H54 (cell line): Measurements from ENCODE around the gene SMIM11.
A peak's percentile ranks its signal among the peaks of the same experiment; 100 is the strongest.

Source experiments
- DNase-seq: peaks from one replicate; pipeline ENCODE4 v3.0.0; 2011; ENCODE audit warnings: low spot score, mixed read lengths; ENCODE audit not compliant: insufficient read length
- FAIRE-seq: peaks from 3 replicates; lab custom pipeline; 2011; peaks lifted over from hg19 to GRCh38; lab: Jason Lieb, UNC
- POLR2A ChIP-seq: IDR thresholded peaks from 2 replicates; pipeline ENCODE4 v1.6.1; 2011; ENCODE audit warnings: low read depth, mild to moderate bottlenecking, low read length

SMIM11 gene

DNA sequence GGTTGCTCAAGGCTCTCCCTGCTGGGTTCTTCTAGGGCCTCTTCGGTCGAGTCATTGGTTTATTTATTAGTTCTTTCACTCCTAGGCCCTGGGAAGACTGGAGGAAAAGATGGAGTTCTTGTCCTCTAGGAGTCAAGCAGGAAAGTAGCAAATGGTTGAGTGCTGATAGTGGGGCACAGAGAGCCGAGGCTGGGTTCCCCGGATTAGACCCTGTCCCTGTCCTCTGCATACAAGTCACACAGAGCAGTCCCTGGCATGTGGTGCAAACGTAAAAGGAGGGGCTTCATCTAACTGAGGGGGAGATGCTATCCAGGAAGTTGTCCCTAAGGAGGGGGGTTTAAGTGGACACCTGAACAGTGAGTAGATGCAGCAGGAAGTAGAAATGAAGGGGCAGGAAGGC, 30.7 kb upstream of the SMIM11 start:
- DNase-seq (no peak), FAIRE-seq (no peak)
- TF ChIP-seq POLR2A: no peak

DNA sequence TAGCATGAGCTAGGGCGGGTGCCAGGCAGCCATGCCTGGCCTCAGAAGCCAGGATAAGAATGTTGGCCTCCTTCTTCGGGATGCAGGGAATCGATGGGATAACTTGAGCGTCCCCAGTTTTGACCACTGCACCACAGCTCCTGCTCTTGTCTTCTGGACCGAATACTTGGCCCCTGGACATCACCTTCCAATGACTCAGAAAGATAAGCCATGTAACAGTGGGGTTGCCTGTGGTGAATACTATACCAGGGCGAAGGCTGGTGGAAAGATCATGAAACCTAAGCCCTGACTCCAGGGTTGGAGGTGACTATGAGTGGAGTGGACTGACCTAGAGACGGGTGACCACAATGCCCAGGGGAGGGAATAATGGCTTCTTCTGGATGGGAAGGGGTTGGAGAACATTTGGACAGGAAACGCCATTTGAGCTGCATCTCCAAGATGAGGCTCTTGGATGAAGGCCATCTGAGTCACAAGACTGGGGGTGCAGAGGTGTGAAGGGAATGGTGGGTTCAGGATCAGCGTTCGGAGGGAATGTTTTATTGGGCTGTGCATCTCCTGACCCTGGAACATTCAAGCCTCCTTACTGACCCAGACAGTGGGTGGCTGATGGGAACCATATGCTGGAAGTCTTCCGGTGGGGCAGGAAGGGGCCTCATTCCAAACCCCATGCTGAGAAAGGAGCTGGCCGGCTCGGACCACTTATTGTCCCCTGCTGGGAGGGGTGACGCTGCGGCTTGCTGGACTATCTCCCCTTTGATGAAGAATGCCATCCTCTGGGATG, 30.0 kb upstream of the SMIM11 start:
- TF ChIP-seq POLR2A: no peak
- FAIRE-seq (no peak), DNase-seq (no peak)

DNA sequence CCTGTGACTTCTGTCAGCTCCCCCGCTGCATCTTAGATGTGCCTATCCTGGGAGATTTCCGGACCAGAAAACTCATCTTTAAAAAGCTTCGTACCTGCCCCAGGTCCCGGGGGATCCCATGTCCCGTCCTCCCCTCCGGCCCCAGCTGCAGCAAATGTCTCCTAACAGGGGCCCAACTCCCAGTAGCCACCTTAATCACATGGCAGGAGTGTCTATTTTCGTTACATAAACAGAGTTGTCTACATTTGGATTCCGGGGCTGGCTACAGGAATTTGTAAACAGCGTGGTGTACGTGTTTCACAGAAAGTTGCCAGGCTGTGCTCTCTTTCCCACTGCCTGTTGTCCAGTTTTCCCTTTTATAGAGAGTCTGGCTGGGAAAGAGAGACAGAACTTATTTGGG, 29.4 kb upstream of the SMIM11 start:
- no peak for TF ChIP-seq POLR2A
- FAIRE-seq: no peak
- no peak for DNase-seq

DNA sequence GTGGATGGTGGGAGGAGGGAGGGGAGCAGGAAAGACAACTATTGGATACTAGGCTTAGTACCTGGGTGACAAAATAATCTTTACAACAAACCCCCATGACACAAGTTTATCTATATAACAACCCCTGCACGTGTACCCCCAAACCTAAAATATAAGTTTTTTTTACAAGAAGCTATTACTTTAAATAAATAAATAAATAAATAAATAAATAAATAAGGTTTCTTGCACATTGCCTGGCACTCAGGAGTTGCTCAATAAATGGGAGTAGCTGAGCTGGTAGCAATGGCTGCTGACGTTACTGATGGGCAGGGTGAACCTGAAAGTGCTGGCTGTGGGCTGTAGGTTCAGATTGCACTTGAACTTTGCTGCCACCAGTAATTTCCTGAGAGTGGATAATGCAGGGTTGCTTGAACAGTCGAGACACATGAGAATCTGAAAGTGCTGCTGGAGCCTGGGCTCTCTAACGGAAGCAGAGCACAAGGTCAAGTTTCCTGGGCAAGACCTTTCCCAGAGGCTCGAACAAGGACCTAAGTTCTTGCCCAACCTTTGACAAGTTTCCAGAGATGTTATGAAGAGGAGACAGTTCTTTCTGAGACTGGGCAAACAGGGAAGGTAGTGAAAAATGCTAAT, 26.3 kb upstream of the SMIM11 start:
- FAIRE-seq: no peak

DNA sequence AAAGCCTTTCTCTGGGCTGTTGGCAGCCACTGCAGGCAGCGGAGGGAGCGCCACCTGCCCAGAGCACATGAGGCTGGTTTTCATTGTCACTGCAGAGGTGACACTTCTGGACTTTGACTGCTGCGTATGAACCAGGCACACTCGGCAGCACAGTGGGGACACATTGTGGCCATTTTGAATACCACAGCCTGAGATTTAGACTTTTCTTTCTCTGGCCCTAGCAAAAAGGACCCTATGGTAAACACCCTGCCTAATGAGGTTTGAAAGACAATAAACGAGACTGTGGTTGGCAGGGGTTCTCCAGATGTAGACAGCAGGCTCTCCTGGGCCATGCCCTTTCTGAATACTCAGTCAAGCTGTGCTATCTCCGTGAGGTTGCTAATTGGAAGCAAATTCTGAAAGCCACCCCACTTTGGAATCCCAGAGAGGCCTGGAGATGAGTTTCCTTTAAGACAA, 23.5 kb upstream of the SMIM11 start:
- DNase-seq (peak; percentile 20), FAIRE-seq (no peak)
- no peak for TF ChIP-seq POLR2A

More for the DNA sequence above, 26.3 kb upstream of the SMIM11 start:
- DNase-seq: no peak
- TF ChIP-seq POLR2A: no peak

DNA sequence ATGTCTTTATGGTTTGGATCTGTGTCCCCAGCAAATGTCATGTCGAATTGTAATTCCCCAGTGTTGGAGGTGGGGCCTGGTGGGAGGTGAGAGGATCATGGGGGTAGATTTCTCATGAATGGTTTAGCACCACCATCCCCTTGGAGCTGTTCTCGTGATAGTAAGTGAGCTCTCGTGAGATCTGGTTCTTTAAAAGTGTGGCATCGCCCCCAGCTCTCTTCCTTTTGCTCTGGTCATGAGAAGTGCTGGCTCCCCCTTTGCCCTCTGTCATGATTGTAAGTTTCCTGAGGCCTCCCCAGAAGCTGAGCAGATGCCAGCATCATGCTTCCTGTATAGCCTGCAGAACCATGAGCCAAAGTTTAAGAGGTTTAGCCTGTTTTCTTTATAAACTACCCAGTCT, 22.8 kb upstream of the SMIM11 start:
- FAIRE-seq: no peak
- DNase-seq: no peak
- no peak for TF ChIP-seq POLR2A

DNA sequence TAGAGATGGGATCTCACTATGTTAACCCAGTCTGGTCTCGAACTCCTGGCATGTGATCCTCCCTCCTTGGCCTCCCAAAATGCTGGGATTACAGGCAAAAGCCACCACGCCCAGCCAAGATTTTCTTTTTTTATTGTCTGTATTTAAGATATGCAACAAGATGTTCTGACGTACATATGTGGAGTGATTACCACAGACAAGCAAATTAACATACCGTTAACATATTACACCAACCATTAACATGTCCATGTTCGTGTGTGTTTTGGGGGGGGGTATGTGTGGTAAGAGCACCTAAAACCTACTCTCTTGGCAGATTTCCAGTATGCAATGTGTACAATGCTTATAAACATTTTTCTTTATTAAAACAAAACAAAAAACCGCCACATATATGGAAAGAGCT, 22.1 kb upstream of the SMIM11 start:
- no peak for TF ChIP-seq POLR2A
- FAIRE-seq: no peak
- no peak for DNase-seq

DNA sequence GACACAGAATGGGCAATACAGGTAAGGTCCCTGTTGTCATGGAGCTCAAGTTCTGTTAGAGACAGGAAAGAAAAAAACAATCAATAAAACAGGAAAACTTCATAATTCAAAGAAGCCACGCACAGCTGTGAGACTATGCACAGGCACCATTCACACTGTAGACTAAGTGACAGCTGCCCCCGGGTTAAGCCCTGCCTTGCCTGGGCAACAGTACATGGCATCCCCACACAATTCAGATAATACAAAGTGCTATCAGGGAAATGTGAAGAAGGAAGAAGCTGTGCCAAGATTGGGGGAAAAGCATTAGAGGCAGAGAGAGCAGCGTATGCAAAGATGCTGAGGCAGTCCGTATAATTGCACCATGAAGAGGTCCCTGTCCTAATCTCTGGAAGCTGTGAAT, 20.5 kb upstream of the SMIM11 start:
- no peak for TF ChIP-seq POLR2A

DNA sequence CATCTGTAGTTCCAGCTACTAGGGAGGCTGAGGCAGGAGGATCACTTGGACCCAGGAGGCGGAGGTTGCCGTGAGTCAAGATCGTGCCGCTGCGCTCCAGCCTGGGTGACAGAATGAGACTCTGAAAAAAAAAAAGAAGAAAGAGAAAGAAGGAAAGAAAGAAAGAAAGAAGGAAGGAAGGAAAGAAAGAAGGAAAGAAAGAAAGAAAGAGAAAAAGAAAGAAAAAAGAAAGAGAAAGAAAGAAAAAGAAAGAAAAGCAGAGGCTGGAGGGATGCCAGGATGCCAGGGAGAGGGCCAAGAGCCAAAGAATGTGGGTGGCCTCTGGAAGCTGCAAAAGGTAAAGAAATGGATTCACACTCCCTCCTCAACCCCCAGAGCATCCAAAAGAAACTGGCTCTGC, 19.7 kb upstream of the SMIM11 start:
- no peak for DNase-seq
- TF ChIP-seq POLR2A: no peak
- no peak for FAIRE-seq

More for the DNA sequence above, 20.5 kb upstream of the SMIM11 start:
- FAIRE-seq: no peak
- DNase-seq: no peak

DNA sequence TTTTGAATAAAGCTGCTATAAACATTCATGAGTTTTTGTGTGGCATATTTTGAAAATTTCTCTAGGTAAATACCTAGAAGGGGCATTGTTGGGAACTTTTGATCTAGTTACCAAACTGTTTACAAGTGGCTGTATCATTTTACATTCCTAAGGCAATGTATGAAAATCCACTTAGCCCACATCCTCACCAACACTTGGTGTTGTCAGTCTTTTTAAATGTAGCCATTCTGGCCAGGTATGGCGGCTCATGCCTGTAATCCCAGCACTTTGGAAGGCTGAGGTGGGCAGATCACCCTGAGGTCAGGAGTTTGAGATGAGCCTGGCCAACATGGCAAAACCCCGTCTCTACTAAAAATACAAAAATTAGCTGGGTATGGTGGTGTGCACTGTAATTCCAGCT, 17.4 kb upstream of the SMIM11 start:
- no peak for TF ChIP-seq POLR2A
- FAIRE-seq: no peak
- DNase-seq: no peak

DNA sequence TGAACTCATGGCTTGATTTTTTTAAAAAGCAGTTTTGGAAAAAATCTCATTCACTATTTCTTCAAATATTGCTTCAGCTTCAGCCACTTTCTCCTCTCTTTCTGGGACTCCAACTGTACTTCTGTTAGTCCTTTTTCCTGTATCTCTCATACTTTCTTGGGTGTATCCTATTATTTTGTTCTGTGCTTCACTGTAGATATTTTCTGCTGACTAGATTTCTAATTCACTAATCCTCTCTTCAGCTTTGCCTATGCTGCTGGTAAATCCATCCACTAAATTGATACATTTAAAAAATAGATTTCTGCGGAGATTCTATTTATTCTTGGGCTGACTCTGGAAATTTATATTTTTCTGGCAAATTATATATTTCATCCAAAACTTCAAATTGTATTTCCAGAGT, 16.4 kb upstream of the SMIM11 start:
- TF ChIP-seq POLR2A: no peak
- FAIRE-seq: no peak

DNA sequence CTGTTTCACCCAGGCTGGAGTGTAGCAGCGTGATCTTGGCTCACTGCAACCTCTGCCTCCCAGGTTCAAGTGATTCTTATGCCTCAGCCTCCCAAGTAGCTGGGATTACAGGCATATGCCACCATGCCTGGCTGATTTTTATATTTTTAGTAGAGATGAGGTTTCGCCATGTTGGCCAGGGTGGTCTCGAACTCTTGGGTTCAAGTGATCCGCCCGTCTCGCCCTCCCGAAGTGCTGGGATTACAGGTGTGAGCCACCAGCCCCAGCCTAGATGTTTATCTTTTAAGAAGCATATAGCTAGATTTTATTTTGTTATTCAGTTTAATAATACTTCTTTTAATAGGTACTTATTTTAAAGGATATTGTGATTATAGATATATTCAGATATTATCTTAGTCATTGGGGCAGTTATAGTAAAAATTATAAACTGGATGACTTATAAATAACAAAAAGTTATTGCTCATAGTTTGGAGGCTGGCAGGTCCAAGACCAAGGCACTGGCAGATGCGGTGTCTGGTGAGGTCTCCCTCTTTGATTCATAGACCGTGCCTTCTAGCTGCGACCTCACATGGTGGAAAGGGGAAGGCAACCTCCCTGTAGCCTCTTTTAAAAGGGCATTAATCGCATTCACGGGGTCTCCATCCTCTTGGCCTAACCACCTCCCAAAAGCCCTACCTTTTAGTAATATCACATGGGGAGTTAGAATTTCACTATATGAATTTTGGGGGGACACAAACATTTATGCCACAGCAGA, 14.6 kb upstream of the SMIM11 start:
- no peak for FAIRE-seq
- no peak for TF ChIP-seq POLR2A
- DNase-seq: no peak

More for the DNA sequence above, 16.4 kb upstream of the SMIM11 start:
- DNase-seq: no peak

DNA sequence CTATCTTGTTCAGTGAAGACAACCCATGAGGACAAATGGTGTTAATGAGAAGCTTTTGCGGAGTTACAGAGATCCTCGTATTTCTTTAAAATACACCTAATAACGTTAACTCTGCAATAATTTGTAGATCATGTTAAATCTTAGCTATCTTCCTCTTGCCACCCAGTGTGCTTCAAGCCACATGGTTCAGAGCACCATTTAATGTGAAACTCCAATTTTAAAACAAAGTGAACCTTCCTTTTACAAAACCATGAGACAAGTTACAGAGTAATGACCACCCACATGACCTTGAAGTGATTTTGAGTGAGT, 13.2 kb upstream of the SMIM11 start:
- no peak for DNase-seq
- no peak for FAIRE-seq
- TF ChIP-seq POLR2A: no peak

DNA sequence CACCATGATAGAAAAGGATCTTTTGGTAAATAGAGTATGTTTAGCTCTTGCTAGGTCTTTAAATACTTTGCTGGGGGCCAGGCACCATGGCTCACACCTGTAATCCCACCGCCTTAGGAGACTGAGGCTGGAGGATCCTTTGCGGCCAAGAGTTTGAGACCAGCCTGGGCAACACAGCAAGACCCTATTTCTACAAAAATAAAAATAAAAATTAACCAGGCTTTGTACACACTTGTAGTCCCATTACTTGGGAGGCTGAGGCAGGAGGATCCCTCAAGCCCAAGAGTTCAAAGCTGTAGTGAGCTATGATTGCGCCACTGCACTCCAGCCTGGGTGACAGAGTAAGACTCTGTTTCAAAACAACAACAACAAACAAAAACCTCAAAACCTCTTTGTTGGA, 12.6 kb upstream of the SMIM11 start:
- FAIRE-seq (no peak), DNase-seq (no peak)

More for the DNA sequence above, 12.6 kb upstream of the SMIM11 start:
- no peak for TF ChIP-seq POLR2A
